ENCODE measurements around the gene NDUFS8.

The NDUFS8 gene

DNA sequence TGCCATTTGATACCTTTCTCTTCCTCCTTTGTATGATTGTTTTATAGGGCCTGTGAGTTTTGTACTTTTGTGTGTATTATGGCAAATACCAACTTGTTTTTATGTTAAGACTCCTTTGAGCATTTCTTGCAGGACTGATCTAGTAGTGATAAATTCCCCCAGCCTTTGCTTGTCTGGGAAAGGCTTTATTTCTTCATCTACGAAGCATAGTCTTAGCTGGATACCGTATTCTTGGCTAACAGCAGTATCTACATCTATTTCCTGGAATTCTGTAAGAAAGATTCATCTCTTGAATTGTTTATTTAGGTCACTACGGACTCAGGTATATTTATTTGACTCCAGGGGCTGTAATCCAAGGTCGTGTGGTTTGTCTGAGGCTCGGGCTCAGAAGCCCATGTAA lies 6.0 kb upstream of the NDUFS8 start:
- Histone ChIP-seq H4K12ac (ENCODE audit: low read depth, low read length) (no peak overlapping the region), H3K4ac (ENCODE audit: low read depth, low read length) (no peak overlapping the region), H2BK5ac (ENCODE audit: low read depth, low read length, poor library complexity) (no peak overlapping the region), H2BK120ac (ENCODE audit: insufficient read depth, low read length, poor library complexity) (no peak overlapping the region), H3K18ac (ENCODE audit: low read length) (no peak overlapping the region), H3K9me3 (ENCODE audit: insufficient read depth, low read depth, low read length) (peaks cover 14% of the 10 kb centered on the region), H4K8ac (ENCODE audit: low read depth, low read length) (no peak overlapping the region), H3K9ac (ENCODE audit: low read length) (no peak overlapping the region), H3K4me3 (ENCODE audit: low read depth, low read length) (no peak overlapping the region), H3K4me1 (ENCODE audit: control insufficient read depth in 1 of 2, insufficient read depth in 2 of 2, low read length in 2 of 2) (peaks cover 0 to under 1% of the 10 kb centered on the region in 2 experiments), H2BK12ac (ENCODE audit: low read length) (no peak overlapping the region), H3K27ac (ENCODE audit: low read depth, low read length) (no peak overlapping the region), H3K14ac (ENCODE audit: low read length) (no peak overlapping the region), H3K79me2 (ENCODE audit: control insufficient read depth, insufficient read depth, low read length, poor library complexity) (no peaks in the 10 kb centered on the region), H3K36me3 (ENCODE audit: control insufficient read depth in 1 of 2, insufficient read depth in 2 of 2, low read length in 2 of 2) (no peaks in the 10 kb centered on the region), H3K23ac (ENCODE audit: low read length) (no peak overlapping the region), H3K79me1 (ENCODE audit: low read length) (no peaks in the 10 kb centered on the region), H3K4me2 (ENCODE audit: low read length) (no peak overlapping the region), H2AFZ (ENCODE audit: insufficient read depth, low read length, poor library complexity) (no peak overlapping the region), H3K27me3 (ENCODE audit: insufficient read depth, low read length) (no peaks in the 10 kb centered on the region), H2AK5ac (ENCODE audit: low read length) (no peak overlapping the region), H4K91ac (ENCODE audit: low read depth, low read length) (no peak overlapping the region)
- WGBS (ENCODE audit: extremely low coverage, insufficient coverage, insufficient read length): no CpG with 5 or more reads among the region's 5 CpGs
- no peak for DNase-seq

DNA sequence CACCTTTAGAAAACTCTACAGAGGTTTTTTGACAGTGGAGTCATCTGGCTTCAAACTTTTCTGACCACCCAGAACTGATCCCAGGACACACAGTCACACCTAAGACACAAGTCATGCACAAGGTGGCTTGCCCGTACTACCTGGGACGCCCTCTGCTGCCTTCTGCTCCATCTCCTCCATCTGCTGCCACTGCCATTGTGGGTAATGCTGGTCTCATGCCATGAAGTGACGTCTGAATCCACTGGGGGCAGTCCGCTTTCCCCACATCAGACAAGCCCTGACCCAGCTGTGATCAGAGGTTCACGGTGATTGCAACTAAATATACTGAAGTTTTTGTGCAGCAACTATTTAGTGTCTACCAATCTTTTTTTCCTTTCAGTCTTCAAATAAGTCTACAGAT lies 5.4 kb upstream of the NDUFS8 start:
- Histone ChIP-seq H2BK12ac (ENCODE audit: low read length) (no peak overlapping the region), H4K91ac (ENCODE audit: low read depth, low read length) (no peak overlapping the region), H2BK5ac (ENCODE audit: low read depth, low read length, poor library complexity) (no peak overlapping the region), H4K8ac (ENCODE audit: low read depth, low read length) (no peak overlapping the region), H3K14ac (ENCODE audit: low read length) (no peak overlapping the region), H3K23ac (ENCODE audit: low read length) (no peak overlapping the region), H3K4me2 (ENCODE audit: low read length) (no peak overlapping the region), H3K27me3 (ENCODE audit: insufficient read depth, low read length) (no peaks in the 10 kb centered on the region), H4K12ac (ENCODE audit: low read depth, low read length) (no peak overlapping the region), H3K4me1 (ENCODE audit: control insufficient read depth in 1 of 2, insufficient read depth in 2 of 2, low read length in 2 of 2) (peaks cover 0 to 4% of the 10 kb centered on the region in 2 experiments), H3K18ac (ENCODE audit: low read length) (no peak overlapping the region), H3K79me1 (ENCODE audit: low read length) (no peaks in the 10 kb centered on the region), H3K27ac (ENCODE audit: low read depth, low read length) (no peak overlapping the region), H2AK5ac (ENCODE audit: low read length) (no peak overlapping the region), H2AFZ (ENCODE audit: insufficient read depth, low read length, poor library complexity) (no peak overlapping the region), H3K36me3 (ENCODE audit: control insufficient read depth in 1 of 2, insufficient read depth in 2 of 2, low read length in 2 of 2) (no peaks in the 10 kb centered on the region), H3K9me3 (ENCODE audit: insufficient read depth, low read depth, low read length) (peaks cover 17% of the 10 kb centered on the region), H3K4ac (ENCODE audit: low read depth, low read length) (no peak overlapping the region), H3K4me3 (ENCODE audit: low read depth, low read length) (no peak overlapping the region), H3K79me2 (ENCODE audit: control insufficient read depth, insufficient read depth, low read length, poor library complexity) (no peaks in the 10 kb centered on the region), H3K9ac (ENCODE audit: low read length) (no peak overlapping the region), H2BK120ac (ENCODE audit: insufficient read depth, low read length, poor library complexity) (no peak overlapping the region)
- no peak for DNase-seq
- WGBS (ENCODE audit: extremely low coverage, insufficient coverage, insufficient read length): no CpG with 5 or more reads among the region's 5 CpGs

DNA sequence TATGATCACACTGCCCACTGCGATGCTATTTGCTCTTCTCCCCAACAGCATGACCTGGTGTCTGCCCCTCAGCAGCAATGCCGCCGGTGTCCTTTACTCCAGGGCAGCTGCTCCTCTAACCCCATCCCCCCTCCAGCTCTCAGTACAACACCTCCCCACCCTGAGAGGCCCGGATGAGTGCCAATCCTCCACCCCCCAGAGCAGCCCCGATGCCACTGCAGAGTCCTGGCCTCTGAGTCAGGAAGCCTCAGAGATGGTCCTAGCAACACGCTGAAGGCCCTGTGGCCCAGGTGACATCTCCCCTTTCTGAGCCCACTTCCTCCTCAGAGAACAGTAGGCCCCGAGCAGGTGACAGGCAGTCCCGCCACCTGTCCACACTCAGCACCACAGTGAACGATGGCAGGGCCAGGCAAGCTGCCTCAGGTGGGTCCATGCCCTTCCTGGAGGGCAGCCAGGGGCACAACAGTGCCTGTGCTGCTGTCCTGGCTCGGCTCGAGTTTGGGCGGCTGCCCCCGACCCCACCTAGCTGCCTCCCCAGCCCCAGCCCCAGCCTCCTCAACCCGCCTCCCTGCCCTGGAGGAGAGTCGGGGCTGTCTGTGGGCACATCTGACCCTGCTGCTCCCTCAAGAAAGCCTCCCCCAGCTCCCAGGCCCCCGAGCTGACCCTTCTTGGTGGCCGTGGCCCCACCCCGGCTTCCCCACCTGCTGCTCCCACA lies 3.9 kb upstream of the NDUFS8 start:
- no CpG with 5 or more reads among the region's 18 CpGs for WGBS (ENCODE audit: extremely low coverage, insufficient coverage, insufficient read length)
- H2BK5ac ChIP-seq (ENCODE audit: low read depth, low read length, poor library complexity): no peak overlapping the region
- H3K4me2 ChIP-seq (ENCODE audit: low read length): no peak overlapping the region
- H3K18ac ChIP-seq (ENCODE audit: low read length): no peak overlapping the region
- no peak overlapping the region for H3K14ac ChIP-seq (ENCODE audit: low read length)
- no peak overlapping the region for H3K27ac ChIP-seq (ENCODE audit: low read depth, low read length)
- H3K27me3 ChIP-seq (ENCODE audit: insufficient read depth, low read length): no peaks in the 10 kb centered on the region
- H3K79me2 ChIP-seq (ENCODE audit: control insufficient read depth, insufficient read depth, low read length, poor library complexity): peaks cover 7% of the 10 kb centered on the region
- no peak overlapping the region for H4K91ac ChIP-seq (ENCODE audit: low read depth, low read length)
- peaks cover 17% of the 10 kb centered on the region for H3K9me3 ChIP-seq (ENCODE audit: insufficient read depth, low read depth, low read length)
- no peak for DNase-seq
- no peak overlapping the region for H3K4ac ChIP-seq (ENCODE audit: low read depth, low read length)
- no peaks in the 10 kb centered on the region for H3K36me3 ChIP-seq (ENCODE audit: control insufficient read depth in 1 of 2, insufficient read depth in 2 of 2, low read length in 2 of 2)
- no peak overlapping the region for H2BK12ac ChIP-seq (ENCODE audit: low read length)
- peaks cover 4 to 8% of the 10 kb centered on the region in 2 experiments for H3K4me1 ChIP-seq (ENCODE audit: control insufficient read depth in 1 of 2, insufficient read depth in 2 of 2, low read length in 2 of 2)
- no peak overlapping the region for H2AFZ ChIP-seq (ENCODE audit: insufficient read depth, low read length, poor library complexity)
- H2AK5ac ChIP-seq (ENCODE audit: low read length): no peak overlapping the region
- no peak overlapping the region for H4K12ac ChIP-seq (ENCODE audit: low read depth, low read length)
- H2BK120ac ChIP-seq (ENCODE audit: insufficient read depth, low read length, poor library complexity): no peak overlapping the region
- peaks cover 6% of the 10 kb centered on the region for H3K79me1 ChIP-seq (ENCODE audit: low read length)
- no peak overlapping the region for H3K23ac ChIP-seq (ENCODE audit: low read length)
- no peak overlapping the region for H3K9ac ChIP-seq (ENCODE audit: low read length)
- H4K8ac ChIP-seq (ENCODE audit: low read depth, low read length): no peak overlapping the region
- no peak overlapping the region for H3K4me3 ChIP-seq (ENCODE audit: low read depth, low read length)

DNA sequence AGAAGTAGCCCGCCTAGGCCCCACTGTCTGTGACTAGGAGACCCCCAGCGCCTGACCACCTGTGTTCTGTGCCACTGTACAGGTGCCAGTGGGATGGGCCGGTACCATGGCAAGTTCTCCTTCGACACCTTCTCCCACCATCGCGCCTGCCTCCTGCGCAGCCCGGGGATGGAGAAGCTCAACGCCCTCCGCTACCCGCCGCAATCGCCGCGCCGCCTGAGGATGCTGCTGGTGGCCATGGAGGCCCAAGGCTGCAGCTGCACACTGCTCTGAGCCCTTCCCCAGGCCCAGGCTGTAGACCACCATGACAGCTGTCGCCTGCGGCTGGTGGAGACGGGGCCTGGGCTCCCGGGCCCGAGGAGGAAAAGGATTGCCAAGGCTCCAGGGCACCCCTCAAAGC lies 2.8 kb upstream of the NDUFS8 start:
- WGBS (ENCODE audit: extremely low coverage, insufficient coverage, insufficient read length): no CpG with 5 or more reads among the region's 21 CpGs
- Histone ChIP-seq H4K8ac (ENCODE audit: low read depth, low read length) (no peak overlapping the region), H3K18ac (ENCODE audit: low read length) (no peak overlapping the region), H3K9me3 (ENCODE audit: insufficient read depth, low read depth, low read length) (peaks cover 17% of the 10 kb centered on the region), H2BK120ac (ENCODE audit: insufficient read depth, low read length, poor library complexity) (no peak overlapping the region), H2AK5ac (ENCODE audit: low read length) (no peak overlapping the region), H3K79me2 (ENCODE audit: control insufficient read depth, insufficient read depth, low read length, poor library complexity) (peaks cover 7% of the 10 kb centered on the region), H3K14ac (ENCODE audit: low read length) (no peak overlapping the region), H3K79me1 (ENCODE audit: low read length) (peaks cover 6% of the 10 kb centered on the region), H3K4me2 (ENCODE audit: low read length) (no peak overlapping the region), H3K27me3 (ENCODE audit: insufficient read depth, low read length) (no peaks in the 10 kb centered on the region), H4K12ac (ENCODE audit: low read depth, low read length) (no peak overlapping the region), H2BK5ac (ENCODE audit: low read depth, low read length, poor library complexity) (no peak overlapping the region), H3K4me1 (ENCODE audit: control insufficient read depth in 1 of 2, insufficient read depth in 2 of 2, low read length in 2 of 2) (peaks cover 4 to 8% of the 10 kb centered on the region in 2 experiments), H2BK12ac (ENCODE audit: low read length) (no peak overlapping the region), H3K9ac (ENCODE audit: low read length) (no peak overlapping the region), H3K27ac (ENCODE audit: low read depth, low read length) (no peak overlapping the region), H3K4ac (ENCODE audit: low read depth, low read length) (no peak overlapping the region), H3K36me3 (ENCODE audit: control insufficient read depth in 1 of 2, insufficient read depth in 2 of 2, low read length in 2 of 2) (peaks cover 3 to 4% of the 10 kb centered on the region in 2 experiments), H4K91ac (ENCODE audit: low read depth, low read length) (no peak overlapping the region), H3K4me3 (ENCODE audit: low read depth, low read length) (no peak overlapping the region), H2AFZ (ENCODE audit: insufficient read depth, low read length, poor library complexity) (no peak overlapping the region), H3K23ac (ENCODE audit: low read length) (no peak overlapping the region)
- no peak for DNase-seq

All from trophoblast cell (in vitro differentiated cells and primary cell).